Activated T-cell treated with anti-CD3 and anti-CD28 coated beads for 4 hours (primary cell): ENCODE results near the gene DCLK1.

Experiments used
- DNase-seq: peaks from one replicate; pipeline ENCODE4 v3.0.0-alpha.2; 2020

The DCLK1 gene

DNA sequence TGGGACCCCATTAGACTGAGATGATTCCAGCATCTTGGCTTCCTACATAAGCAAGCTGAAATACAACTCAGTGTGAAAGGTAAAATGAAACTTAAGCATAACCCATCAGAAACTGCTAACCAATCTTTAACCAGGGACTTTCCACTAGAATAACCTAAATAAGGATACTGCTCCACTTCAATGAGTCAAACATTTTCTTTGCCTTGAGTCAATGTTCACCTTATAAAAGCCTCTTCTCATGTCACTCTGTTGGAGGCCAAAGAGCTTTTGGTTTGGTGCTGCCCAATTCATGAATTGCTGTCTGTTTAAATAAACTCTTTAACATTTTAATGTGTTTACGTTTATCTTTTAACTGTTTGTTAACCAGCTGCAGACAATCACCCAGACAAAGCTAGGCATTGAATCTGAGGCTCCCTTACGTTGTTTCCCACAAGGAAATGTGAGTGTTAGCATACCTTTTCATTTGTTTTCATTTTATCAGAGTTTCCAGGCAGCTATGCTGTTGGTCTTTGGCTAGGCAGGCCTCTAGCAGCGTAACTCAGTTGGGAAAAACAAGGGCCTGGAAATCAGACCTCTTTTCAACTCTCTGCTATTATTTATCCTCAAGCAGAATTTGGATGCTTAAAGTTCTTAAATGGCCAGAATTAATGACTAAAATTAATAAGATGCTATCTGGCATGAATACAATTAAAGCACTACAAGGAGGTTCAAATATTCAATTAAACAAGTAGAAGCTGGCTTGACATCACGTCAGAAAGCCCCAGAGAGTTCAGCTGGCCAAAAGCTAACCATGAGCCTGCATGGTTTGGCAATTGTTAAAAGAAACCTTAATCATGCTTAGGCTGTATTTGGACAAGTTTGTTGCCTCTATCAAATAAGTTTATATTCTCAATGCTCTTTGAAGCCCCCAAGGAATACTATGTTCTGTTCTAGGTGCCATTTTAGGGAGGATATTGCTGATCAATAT is 200.2 kb downstream of the DCLK1 start:
- DNase-seq: no peak

DNA sequence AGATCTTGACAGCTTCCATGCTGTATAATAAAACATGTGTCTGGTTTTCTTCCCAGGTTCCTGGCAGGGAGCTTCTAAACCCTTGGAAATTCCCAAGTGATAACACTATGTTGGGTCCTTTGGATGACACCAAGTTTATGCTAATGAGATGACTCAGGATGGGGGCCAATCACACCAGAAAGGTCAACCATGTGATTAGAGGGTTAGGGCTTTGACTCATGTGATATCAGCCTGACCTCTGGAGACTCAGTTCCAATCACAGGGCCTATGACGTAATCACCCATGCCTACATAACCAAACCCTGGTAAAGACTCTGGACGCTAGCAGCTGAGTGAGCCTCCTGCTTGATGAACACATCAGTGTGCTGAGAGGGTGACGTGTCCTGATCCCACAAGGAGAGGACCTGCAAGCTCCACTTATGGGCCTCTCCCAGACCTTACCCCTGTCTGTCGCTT is 203.6 kb downstream of the DCLK1 start:
- no peak for DNase-seq

GRCh38 chr13:35926859-35927530 is 204.2 kb downstream of the DCLK1 start:
- DNase-seq: no peak

- DNase-seq: no peak
Observed at GRCh38 chr13:35925669-35926068, 205.5 kb downstream of the DCLK1 start.

DNA sequence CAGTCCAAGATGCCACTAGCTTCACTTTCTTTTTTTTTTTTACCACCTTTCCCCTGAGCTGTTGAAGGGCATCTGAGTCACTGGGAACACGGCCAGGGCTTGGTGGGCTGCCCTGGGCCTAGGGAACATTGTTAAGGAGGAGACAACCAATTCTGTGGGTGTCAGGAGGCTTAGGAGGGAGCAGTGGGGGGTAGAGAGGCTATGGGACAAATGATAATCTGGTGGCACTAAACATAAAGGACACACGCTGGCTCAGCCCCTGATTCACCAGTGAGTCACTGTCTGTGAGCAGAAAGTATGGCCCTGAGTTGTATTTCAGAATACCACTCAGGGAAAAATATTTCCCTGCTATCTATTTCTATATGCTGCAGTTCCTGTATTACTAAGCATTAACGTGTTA is 207.8 kb downstream of the DCLK1 start:
- no peak for DNase-seq

GRCh38 chr13:35920816-35921215 is 210.4 kb downstream of the DCLK1 start:
- no peak for DNase-seq

DNA sequence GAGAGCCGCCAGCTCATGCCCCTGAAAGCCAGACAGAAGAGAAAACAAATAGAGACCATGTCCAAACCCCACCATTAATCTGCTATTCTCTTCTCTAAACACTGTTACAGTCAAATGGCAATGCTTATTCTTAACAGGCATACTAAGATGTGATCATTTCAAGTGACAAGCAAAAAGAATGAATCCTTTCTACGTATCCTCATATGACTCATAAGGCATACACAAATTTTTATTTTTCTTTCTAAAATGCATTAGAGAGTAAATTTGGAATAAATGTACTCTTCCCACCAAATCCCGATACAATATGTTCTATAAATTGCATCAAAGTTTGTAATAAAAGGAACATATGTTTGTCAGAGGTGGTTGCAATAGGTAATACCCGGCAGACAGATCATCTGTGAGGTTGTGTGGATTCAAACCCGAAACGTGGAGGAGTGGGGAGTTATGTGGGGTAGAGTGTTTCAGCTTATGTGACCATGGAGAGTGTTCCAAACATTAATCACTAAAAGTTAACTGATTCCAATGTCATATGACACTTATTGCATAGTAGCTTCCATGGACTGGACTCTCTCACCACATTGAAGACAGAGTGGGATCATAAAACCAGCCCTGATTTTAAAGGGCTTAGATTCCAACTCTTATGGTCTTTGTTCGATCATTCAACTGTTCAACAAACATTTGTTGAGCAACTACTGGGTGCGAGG is 213.1 kb downstream of the DCLK1 start:
- no peak for DNase-seq

DNA sequence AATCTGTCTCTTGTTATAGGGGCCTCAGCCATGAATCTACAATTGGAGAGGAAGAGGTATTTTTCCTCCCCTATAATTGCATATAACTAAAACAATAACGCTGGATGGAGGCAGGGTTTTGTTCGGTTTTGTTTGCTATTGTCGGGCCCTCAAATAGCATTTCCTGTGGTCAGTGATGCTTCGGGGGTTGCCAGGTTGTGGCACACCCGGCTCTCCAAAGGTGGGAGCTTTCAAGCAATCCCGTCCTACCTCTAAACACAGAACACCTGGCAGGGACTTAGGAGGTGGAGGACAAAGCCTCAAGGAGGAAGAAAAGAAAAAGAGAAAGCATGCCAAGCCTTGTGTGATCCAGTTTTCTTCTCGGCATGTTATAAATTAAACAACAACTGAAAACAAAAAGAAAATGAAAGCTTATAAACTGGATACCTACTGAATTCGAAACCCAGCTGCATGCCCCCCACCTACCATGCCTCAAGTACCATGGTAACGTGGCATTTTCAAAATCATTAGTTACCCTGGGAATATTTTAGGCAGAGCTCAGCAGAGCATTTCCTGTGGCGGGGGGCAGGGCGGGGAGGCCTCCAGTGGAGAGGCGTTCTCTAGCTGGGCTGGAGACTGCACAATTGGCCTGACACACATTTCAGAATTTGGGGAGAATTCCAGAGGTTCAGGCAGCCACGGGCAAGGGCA is 213.8 kb downstream of the DCLK1 start:
- no peak for DNase-seq

DNA sequence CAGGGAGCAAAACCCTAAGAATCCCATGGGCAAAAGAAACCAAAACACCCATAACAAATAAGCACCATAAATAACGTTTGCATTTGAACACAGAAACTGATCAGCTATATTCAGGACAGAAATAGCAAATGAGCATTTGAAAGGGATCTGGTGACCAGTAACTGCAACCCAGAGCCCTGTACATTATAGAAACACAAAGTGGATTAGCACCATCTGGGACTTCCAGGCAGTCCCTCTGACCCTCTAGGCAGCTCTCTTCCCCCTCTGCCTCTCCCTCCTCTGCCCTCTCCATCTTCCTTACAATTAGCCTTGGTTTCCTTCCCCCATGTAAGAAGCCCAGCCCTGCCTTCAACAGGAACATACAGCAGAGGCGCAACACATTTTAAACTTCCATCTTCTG is 215.0 kb downstream of the DCLK1 start:
- DNase-seq: no peak

DNA sequence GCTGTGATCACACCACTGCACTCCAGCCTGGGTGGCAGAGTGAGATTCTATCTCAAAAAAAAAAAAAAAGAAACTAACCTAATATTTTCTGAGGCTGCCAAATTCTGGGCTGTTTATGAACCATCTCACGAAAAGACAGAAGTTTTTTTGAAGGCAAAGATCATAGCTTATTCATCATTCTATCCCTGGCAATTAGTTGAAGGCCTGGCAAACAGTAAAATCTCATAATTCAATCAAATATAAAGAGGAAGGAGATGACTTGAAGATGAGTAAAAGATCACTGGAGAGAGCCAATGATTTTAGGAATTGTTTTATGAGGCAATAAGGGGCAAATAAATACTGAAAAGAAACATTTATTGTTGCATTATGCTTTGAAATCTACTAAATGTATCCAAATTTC is 216.5 kb downstream of the DCLK1 start:
- DNase-seq: no peak

- no peak for DNase-seq
Observed at GRCh38 chr13:35912841-35913240, 218.3 kb downstream of the DCLK1 start.

GRCh38 chr13:35909837-35910540 is 221.2 kb downstream of the DCLK1 start:
- DNase-seq: no peak

DNA sequence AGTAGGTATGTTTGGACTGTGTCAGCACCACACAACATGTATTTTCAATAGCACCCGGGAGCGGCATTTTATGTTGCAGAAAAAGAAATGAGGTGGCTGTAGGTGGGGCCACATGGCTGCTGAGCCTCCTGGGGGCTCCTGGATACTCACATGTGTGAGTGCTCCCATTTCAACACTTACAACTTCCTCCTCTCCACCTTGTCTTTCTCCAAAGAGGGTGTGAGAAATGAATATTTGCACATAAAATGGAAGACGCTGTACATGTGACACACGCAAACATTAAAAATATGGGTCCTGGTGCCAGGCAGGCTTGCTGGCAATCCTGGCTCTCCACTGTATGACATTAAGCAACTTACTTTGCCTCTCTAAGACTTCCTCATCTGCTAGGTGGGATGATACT is 222.1 kb downstream of the DCLK1 start:
- no peak for DNase-seq

GRCh38 chr13:35908226-35908625 is 223.0 kb downstream of the DCLK1 start:
- DNase-seq: no peak

DNA sequence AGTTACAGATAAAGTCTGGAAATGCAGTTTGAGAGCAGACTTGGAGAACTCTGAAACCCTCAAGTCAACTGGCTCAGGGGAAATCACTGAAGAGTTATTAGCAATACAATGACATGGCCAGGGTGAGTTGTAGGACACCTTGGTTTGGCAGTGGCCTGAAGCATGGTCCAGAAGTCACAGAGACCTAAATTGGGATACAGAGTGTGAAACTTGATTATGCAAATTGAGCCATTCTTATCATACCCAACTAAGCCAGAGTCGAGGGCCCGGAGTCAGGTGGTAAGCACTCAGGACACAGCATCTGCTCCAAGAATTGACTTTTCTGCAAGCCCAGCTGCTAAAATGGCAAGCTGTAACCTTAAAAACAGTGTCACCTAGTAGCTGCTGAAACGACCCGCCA is 224.5 kb downstream of the DCLK1 start:
- DNase-seq: no peak

GRCh38 chr13:35903075-35903474 is 228.1 kb downstream of the DCLK1 start:
- no peak for DNase-seq

GRCh38 chr13:35898041-35898440 is 233.1 kb downstream of the DCLK1 start:
- no peak for DNase-seq

DNA sequence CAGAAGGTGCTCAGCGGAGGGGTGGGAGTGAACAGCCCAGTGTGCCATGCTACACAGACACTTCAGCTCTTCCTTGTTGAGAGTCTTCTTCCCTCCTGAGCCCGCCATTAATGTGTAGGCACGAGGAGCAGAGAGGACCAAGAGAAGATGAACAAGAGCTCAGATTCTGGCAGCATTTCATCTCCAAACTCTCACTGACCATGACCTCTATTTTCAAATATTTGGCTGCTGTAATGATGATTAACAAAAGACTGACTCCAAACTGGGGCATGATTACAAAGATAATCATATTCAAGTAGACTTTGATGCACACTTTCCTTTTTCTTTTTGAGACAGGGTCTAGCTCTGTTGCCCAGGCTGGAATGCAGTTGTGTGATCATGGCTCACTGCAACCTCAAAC is 236.5 kb downstream of the DCLK1 start:
- no peak for DNase-seq

- DNase-seq: no peak
Observed at GRCh38 chr13:35892837-35893814, 238.1 kb downstream of the DCLK1 start.

DNA sequence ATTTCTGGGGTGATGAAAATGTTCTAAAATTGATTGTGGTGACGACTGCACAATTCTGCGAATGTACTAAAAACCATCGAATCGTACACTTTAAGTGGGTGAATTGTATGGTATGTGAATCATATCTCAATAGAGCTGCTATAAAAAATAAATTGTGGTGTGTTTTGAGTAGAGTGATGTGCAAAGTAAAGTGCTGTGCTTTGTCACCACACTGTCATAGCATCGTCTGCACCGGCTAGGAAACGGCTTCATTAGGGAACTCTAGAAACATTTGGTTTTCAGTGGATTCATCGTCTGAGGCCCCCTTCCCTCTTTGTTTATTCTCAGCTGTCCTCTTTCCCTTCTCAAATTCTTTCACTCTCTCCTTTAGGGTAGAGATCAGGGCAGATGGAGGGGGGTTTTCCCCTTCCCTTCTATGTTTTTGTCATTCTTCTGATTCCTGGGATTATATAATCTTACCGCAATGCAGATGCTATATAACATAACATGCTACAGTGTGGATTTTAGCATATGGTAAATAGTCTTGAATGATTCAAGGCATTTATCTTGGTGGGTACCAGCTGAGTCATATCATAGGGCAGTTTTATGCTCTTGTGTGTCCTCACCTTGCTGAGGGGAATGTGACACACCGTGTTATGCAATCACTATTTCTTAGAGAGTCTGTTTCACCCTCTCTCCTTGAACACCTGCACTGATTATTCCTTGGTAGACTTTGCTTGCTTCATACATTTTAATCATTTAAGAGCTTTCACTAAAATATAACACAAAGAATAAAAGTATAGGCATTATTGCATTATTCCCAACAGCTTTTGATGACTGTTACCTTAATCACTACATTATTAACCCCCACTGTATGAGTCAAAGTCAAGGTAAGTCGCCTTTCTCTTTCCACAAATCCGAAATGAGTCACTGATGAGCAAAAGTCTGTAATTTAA is 239.4 kb downstream of the DCLK1 start:
- no peak for DNase-seq
